GM21360 (cell line): ENCODE data around the gene OLFML1.

ENCODE experiments used
- ATAC-seq: cut with Tn5 transposase; IDR thresholded peaks from one replicate; pipeline ENCODE4 v1.9.1; 2021; ENCODE audit warnings: mild to moderate bottlenecking, moderate library complexity; ENCODE audit not compliant: unreplicated experiment

OLFML1 gene

GRCh38 chr11:7559398-7560283 is 74.3 kb downstream of the OLFML1 start:
- ATAC-seq, result peak; percentile 62
